ENCODE data around the gene TAT. TPM values are rescaled to one million over a fixed set of nuclear protein-coding genes. Genes with fewer than 3 reads are reported as not detected.
"Not testable (repeated sequence)": the region's sequence is repeated elsewhere in the genome, so short reads cannot be mapped to it uniquely, and the experiment has no call there.

The TAT gene
- polyA plus RNA-seq (ENCODE audit: insufficient read length in 4 of 4), result under 1 TPM; 0.06 to 0.17 (median 0.10) TPM

GRCh38 chr16:71576971-71577370 is at the start of gene TAT:
Gene TAT (minus strand): TSS chr16:71577092. CDS start chr16:71576415, 677 bp downstream.
- DNase-seq (ENCODE audit: low read depth in 4 of 4, low spot score in 3 of 4), result no peak

- DNase-seq (ENCODE audit: low read depth in 4 of 4, low spot score in 3 of 4), result peak in 1 of 4 donors; percentile 53
Measured at GRCh38 chr16:71626018-71626857, 49.3 kb upstream of the TAT start, which contains the start of gene MARVELD3. Gene MARVELD3 (plus strand): TSS chr16:71626184. CDS start chr16:71626230, 46 bp downstream.

- DNase-seq (ENCODE audit: low read depth in 4 of 4, low spot score in 3 of 4), result no peak
Measured at GRCh38 chr16:71625113-71625850, 48.4 kb upstream of the TAT start.

- no peak for DNase-seq (ENCODE audit: low read depth in 4 of 4, low spot score in 3 of 4)
Measured at GRCh38 chr16:71623597-71623996, 46.7 kb upstream of the TAT start.

- no peak for DNase-seq (ENCODE audit: low read depth in 4 of 4, low spot score in 3 of 4)
Measured at GRCh38 chr16:71622088-71622487, 45.2 kb upstream of the TAT start.

GRCh38 chr16:71618429-71618828 is 41.5 kb upstream of the TAT start:
- no peak for DNase-seq (ENCODE audit: low read depth in 4 of 4, low spot score in 3 of 4)

- DNase-seq (ENCODE audit: low read depth in 4 of 4, low spot score in 3 of 4), result not testable (repeated sequence)
Measured at GRCh38 chr16:71614956-71615355, 38.1 kb upstream of the TAT start.

GRCh38 chr16:71610936-71611871 is 34.3 kb upstream of the TAT start:
- peak in 3 of 4 donors; percentile 50 to 58 (median 52) for DNase-seq (ENCODE audit: low read depth in 4 of 4, low spot score in 3 of 4)

- DNase-seq (ENCODE audit: low read depth in 4 of 4, low spot score in 3 of 4), result no peak
Measured at GRCh38 chr16:71610447-71610846, 33.6 kb upstream of the TAT start.

- no peak for DNase-seq (ENCODE audit: low read depth in 4 of 4, low spot score in 3 of 4)
Measured at GRCh38 chr16:71609066-71609465, 32.2 kb upstream of the TAT start.

- DNase-seq (ENCODE audit: low read depth in 4 of 4, low spot score in 3 of 4), result no peak
Measured at GRCh38 chr16:71600822-71601221, 23.9 kb upstream of the TAT start.

- DNase-seq (ENCODE audit: low read depth in 4 of 4, low spot score in 3 of 4), result not testable (repeated sequence)
Measured at GRCh38 chr16:71598426-71598825, 21.5 kb upstream of the TAT start.

- not testable (repeated sequence) for DNase-seq (ENCODE audit: low read depth in 4 of 4, low spot score in 3 of 4)
Measured at GRCh38 chr16:71595340-71595826, 18.5 kb upstream of the TAT start.

- no peak for DNase-seq (ENCODE audit: low read depth in 4 of 4, low spot score in 3 of 4)
Measured at GRCh38 chr16:71594000-71594646, 17.2 kb upstream of the TAT start.

GRCh38 chr16:71593048-71593999 is 16.4 kb upstream of the TAT start:
- no peak for DNase-seq (ENCODE audit: low read depth in 4 of 4, low spot score in 3 of 4)

GRCh38 chr16:71591917-71592316 is 15.0 kb upstream of the TAT start:
- DNase-seq (ENCODE audit: low read depth in 4 of 4, low spot score in 3 of 4), result no peak

- no peak for DNase-seq (ENCODE audit: low read depth in 4 of 4, low spot score in 3 of 4)
Measured at GRCh38 chr16:71590584-71590983, 13.7 kb upstream of the TAT start.

- DNase-seq (ENCODE audit: low read depth in 4 of 4, low spot score in 3 of 4), result not testable (repeated sequence)
Measured at GRCh38 chr16:71590071-71590470, 13.2 kb upstream of the TAT start.

GRCh38 chr16:71589334-71589733 is 12.4 kb upstream of the TAT start:
- DNase-seq (ENCODE audit: low read depth in 4 of 4, low spot score in 3 of 4), result not testable (repeated sequence)
